GM21528 (cell line): ENCODE data around the gene GNAT2.

Experiments
- ATAC-seq: cut with Tn5 transposase; IDR thresholded peaks from one replicate; pipeline ENCODE4 v1.9.1; 2021; ENCODE audit warnings: mild to moderate bottlenecking, moderate library complexity; ENCODE audit not compliant: unreplicated experiment, low FRiP score

Gene GNAT2

GRCh38 chr1:109629372-109630030 is 10.1 kb upstream of the GNAT2 start:
- no peak for ATAC-seq

- ATAC-seq, result no peak
Measured at GRCh38 chr1:109628540-109629321, 9.3 kb upstream of the GNAT2 start.

GRCh38 chr1:109627692-109628399 is 8.4 kb upstream of the GNAT2 start:
- ATAC-seq, result no peak

DNA sequence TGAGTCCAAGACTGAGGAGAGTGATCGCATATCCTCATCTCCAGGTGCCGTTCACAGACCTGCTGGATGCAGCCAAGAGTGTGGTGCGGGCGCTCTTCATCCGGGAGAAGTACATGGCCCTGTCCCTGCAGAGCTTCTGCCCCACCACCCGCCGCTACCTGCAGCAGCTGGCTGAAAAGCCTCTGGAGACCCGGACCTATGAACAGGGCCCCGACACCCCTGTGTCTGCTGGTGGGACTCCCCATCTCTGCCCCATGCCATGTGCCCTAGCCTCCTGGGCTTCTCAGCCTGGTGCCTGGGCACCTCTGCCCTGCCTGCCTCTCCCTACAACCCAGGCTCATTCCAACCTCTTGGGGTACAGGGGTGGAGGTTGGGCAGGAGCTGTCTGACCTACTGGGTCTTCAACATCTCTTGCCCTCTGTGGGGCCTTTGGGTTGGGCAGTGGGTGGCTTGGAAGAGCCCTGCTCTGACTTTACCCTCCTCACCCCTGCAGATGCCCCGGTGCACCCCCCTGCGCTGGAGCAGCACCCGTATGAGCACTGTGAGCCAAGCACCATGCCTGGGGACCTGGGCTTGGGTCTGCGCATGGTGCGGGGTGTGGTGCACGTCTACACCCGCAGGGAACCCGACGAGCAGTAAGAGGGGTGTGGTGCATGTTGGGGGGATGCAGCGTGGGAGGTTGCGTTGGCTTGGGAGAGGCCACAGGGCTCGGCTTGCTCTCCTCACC is 7.4 kb upstream of the GNAT2 start:
- no peak for ATAC-seq

GRCh38 chr1:109625601-109626560 is 6.5 kb upstream of the GNAT2 start:
- ATAC-seq, result no peak

DNA sequence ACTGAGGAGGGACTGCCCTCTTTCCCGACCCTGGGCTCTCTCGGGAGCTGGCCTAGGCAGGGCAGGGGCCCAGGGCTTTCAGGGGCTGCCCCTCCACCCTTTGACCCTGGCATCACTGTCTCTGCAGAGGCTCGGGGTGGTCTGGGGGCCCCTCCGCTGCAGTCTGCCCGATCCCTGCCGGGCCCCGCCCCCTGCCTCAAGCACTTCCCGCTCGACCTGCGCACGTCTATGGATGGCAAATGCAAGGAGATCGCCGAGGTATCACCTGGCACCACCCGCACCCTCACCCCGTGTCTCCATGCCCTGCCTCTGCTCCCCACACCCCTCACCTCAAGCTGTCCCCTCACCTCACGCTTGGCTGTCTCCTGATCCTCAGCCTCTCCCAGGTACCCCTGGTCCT is 5.8 kb upstream of the GNAT2 start:
- ATAC-seq, result no peak

- ATAC-seq, result no peak
Measured at GRCh38 chr1:109624201-109625010, 5.0 kb upstream of the GNAT2 start.

DNA sequence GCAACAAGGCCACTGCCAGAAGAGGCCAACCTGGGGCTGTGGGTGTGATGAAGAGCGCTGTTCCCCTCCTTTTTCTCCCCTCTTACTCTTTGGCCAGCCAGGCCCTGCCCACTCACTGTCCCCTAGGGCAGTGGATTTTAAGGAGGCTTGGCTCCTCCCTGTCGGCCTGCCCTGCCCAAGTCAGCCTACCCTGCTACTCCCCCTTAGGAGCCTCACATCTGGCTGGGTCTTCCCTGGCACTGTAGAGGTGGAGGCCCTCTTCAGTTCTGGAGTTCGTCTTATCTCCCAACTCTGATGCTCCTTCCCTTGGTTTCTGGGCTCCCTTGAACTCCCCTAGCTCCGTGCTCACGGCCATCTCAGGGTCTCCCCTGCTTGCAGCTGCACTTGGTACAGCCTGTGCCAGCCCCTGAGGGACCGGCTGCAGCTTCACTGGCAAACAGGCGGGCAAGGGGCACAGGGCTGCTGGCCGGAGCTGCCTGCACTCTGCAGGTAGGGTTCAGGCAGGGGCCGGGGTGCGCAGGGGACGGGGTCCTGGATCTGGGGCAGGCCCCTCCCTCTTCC is 4.3 kb upstream of the GNAT2 start:
- no peak for ATAC-seq

DNA sequence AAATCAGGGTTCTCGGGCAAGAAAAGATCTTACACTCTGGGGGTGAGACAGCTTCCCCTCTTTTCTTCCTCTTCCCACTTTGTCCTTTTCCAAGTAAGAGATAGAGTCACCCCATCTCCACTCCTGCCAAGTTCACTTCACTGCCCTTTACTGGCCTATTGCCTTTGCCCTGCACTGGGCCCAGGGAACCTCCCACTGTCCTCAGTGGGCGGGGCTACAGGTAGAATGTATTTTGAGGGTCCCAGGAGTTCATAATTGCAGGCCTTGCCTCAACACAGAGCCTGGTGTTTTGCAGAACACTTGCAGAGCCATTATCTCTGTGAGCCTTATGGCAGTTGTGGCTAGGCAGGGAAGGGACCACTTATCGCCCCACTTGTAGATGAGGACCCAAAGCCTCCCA is 3.5 kb upstream of the GNAT2 start:
- ATAC-seq, result no peak

DNA sequence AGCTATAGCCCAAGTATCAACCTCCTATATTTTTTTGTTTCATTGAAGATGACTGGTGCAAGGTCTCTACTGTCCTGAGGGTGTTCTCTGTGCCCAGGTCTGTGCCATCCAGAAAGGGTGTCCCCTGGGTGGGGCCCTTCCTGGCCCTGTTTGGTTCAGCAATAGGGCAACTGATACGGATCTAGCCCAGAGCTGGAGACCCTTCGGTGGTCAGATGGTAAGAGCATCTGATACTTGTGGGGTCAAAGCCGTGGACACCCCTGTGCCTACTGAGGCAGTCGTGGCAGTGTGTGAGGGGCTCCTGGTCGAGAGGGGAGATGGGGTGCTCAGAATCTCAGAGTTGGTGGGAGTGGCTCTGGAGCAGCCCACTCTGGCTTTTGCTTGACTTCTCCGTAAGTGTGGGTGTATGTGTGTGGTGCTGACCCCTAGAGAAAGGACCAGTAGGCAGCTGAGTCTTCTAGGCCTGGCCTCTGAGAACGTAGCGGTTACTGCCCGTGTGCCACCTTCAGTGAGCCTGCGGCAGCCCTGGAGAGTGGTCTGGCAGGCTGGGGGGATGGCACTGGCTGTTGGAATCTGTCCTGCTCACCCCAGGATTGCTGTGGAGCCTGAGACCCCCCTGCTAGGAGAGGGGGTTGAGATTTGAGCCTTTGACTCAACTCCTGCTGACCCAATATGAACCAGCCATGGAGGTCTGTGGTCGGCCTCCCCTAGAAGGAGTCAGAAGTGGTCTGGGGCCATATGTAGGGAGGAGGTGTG is 2.9 kb upstream of the GNAT2 start:
- no peak for ATAC-seq

DNA sequence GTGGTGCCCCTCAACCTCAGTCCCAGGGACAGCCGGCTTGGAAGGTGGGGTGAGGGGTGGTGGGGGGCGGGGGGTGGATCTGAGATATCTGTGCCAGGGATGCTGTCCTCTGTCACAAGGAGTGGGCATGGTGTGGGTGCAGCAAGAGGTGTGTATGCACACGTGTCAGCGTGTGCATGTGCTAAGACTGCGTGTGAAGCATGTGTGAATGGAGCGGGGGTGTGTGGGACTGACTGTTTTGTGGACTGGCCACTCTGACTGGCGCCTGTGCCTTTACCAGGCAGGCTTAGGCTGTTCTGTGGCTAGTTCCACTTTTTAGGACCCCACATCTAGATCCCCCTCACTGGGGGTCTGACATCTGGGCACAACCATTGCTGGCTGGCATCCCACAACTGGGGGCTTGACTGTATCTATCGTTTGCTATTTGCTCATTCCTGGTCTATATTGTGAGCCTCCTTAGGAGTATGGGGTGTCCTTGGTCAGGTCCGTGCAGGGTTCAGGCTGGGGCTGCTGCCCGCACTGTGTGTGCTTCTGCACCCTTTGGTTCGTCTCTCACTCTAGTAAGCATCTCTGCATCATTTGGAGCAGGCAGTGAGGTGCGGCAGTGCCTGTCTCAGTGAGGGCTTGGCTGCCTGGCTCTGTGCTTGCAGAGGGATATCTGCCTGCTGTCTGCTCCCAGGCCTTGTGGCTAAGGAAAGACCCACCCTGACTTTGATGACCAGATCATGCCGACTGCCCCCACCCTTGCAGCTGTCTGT is 2.1 kb upstream of the GNAT2 start:
- no peak for ATAC-seq

DNA sequence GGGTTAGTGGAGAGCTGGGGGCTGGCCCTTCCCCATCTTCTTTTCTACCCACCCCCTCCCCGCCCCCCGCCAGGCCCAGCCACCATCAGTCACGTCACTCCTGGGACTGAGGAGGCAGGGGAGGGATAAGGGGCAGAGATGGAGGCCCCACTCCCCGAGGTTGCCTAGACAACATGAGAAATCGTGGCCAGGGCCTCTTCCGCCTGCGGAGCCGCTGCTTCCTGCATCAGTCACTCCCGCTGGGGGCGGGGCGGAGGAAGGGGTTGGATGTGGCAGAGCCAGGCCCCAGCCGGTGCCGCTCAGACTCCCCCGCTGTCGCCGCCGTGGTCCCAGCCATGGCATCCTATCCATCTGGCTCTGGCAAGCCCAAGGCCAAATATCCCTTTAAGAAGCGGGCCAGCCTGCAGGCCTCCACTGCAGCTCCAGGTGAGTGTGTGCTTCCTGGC is 1.4 kb upstream of the GNAT2 start:
- peak; percentile 66 for ATAC-seq

- peak; percentile 1 for ATAC-seq
Measured at GRCh38 chr1:109620401-109620791, 980 bp upstream of the GNAT2 start.

DNA sequence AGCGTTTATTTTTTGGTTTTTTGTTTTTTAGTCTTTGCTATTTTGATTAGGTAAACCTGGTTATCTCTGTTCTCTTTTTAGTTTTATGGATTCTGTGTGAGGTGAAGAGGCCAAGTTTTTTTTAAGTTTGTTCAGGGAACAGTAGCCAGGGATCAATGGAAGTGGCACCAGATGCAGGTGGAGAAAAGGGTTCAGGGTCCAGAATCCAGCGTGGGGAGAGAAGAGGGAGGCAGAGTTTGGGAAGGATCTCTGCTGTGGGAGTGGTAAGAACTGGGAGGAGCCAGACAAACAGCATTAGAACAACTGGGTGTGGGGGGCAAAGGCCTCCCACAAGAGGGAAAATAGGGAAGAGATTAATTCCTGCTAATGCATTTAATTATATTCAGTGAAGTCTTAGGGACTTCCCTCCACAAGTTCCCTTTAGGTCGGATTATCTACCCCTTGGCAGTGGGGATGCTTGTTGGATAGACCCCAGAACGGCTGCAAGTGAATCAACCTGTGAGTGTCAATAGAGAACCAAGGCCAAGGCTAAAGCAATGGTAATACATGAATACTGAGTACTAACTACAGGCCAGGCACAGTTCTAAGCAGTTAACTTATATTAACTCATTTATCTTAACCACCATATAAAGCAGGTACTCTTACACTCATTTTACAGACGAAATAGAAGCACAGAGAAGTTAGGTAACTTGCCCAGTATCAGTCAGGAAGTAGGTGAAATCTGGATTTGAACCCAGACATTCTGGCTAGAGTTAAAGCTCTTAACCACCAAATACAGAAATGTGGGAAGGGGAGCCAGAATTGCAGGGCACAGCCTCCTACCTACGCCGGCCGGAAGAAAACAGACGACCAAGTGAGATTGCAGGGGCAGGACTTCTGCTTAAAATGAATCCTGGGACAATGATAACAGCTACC is 498 bp downstream of the GNAT2 start:
- ATAC-seq, result no peak

GRCh38 chr1:109617291-109617801 is 2.1 kb downstream of the GNAT2 start:
- ATAC-seq, result no peak

DNA sequence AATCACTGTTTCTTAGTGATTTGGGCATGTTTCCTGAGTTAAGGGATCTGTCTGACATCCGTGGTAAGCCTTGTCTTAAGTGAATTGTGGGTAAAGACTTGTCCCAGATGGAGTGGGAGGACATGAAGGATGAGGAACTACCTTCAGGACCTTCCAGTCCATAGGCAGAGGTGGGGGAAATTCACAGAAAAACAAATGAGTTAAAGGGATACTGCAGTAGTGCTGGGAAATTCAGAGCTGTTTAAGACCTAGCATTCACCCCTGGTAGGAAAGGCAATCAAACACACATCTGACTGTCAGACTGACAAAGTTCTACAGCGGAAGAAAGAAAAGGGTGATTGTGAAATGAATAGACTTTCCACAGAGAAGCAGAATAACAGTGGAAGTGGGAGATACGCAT is 3.0 kb downstream of the GNAT2 start:
- no peak for ATAC-seq
